Activated CD4-positive, alpha-beta T cell treated with anti-CD3 and anti-CD28 coated beads, Interleukin-2, amount 50 U/mL, for 16 hours (primary cell): ENCODE measurements around the gene ARRB2.
A peak's percentile ranks its signal among the peaks of the same experiment; 100 is the strongest.
"Not testable (repeated sequence)": the region's sequence is repeated elsewhere in the genome, so short reads cannot be mapped to it uniquely, and the experiment has no call there.

Experiments used
- DNase-seq: peaks from one replicate; pipeline ENCODE4 v3.0.0-alpha.2; 2020

The ARRB2 gene

GRCh38 chr17:4709794-4710692 is at the start of gene ARRB2:
Gene ARRB2 (plus strand): TSS chr17:4710632. CDS start chr17:4710722, 90 bp downstream.
- peak; percentile 99 for DNase-seq

- no peak for DNase-seq
These were observed 46.7 kb upstream of the ARRB2 start for GRCh38 chr17:4663711-4664110.

- DNase-seq: no peak
These were observed 46.2 kb upstream of the ARRB2 start for GRCh38 chr17:4664230-4664629.

- DNase-seq: no peak
These were observed 45.4 kb upstream of the ARRB2 start for GRCh38 chr17:4665027-4665426.

GRCh38 chr17:4666296-4666695 is 44.1 kb upstream of the ARRB2 start:
- DNase-seq: no peak

GRCh38 chr17:4667166-4667565 is 43.3 kb upstream of the ARRB2 start:
- no peak for DNase-seq

GRCh38 chr17:4672055-4672630 is 38.3 kb upstream of the ARRB2 start:
- DNase-seq: no peak

GRCh38 chr17:4672751-4673150 is 37.7 kb upstream of the ARRB2 start:
- DNase-seq: no peak

GRCh38 chr17:4673169-4673568 is 37.3 kb upstream of the ARRB2 start:
- no peak for DNase-seq

- DNase-seq: no peak
These were observed 36.3 kb upstream of the ARRB2 start for GRCh38 chr17:4673986-4674684.

GRCh38 chr17:4674685-4674998 is 35.8 kb upstream of the ARRB2 start:
- no peak for DNase-seq

GRCh38 chr17:4675791-4676190 is 34.6 kb upstream of the ARRB2 start:
- no peak for DNase-seq

- DNase-seq: no peak
These were observed 33.6 kb upstream of the ARRB2 start for GRCh38 chr17:4676791-4677190.

GRCh38 chr17:4678448-4679026 is 31.9 kb upstream of the ARRB2 start:
- peak; percentile 60 for DNase-seq

GRCh38 chr17:4679658-4680057 is 30.8 kb upstream of the ARRB2 start:
- no peak for DNase-seq

GRCh38 chr17:4683739-4684138 is 26.7 kb upstream of the ARRB2 start:
- DNase-seq: not testable (repeated sequence)

- DNase-seq: not testable (repeated sequence)
These were observed 20.6 kb upstream of the ARRB2 start for GRCh38 chr17:4689872-4690271.

GRCh38 chr17:4690745-4691144 is 19.7 kb upstream of the ARRB2 start:
- no peak for DNase-seq

GRCh38 chr17:4691686-4692085 is 18.7 kb upstream of the ARRB2 start:
- DNase-seq: no peak

- no peak for DNase-seq
These were observed 17.0 kb upstream of the ARRB2 start for GRCh38 chr17:4693416-4693815.

GRCh38 chr17:4696437-4696805 is 14.0 kb upstream of the ARRB2 start:
- peak; percentile 84 for DNase-seq

GRCh38 chr17:4699401-4700056 is 10.9 kb upstream of the ARRB2 start:
- DNase-seq: not testable (repeated sequence)

- no peak for DNase-seq
These were observed 9.3 kb upstream of the ARRB2 start for GRCh38 chr17:4701116-4701515.
